Ovary (tissue), 3 donors: Measurements from ENCODE around the gene TRMT6.

Experiments
- EP300 ChIP-seq: sonication (generic); formaldehyde crosslinking; IDR thresholded peaks from one replicate; pipeline ENCODE4 v1.6.1; 2017; ENCODE audit warnings: antibody characterized with exemption
- POLR2A ChIP-seq: fragments of 450-650 bp; IDR thresholded peaks from one replicate; pipeline ENCODE4 v1.6.1; 2017; ENCODE audit warnings: antibody characterized with exemption, mild to moderate bottlenecking, moderate library complexity
- TF ChIP-seq, protein P1 (sequence below), 3 donors: fragments of 450-650 bp in 2 of 3; fragments of 200-600 bp in 1 of 3; IDR thresholded peaks; one replicate each; pipeline versions ENCODE4 v1.5.1 to v1.8.0; 2016 to 2022; ENCODE audit warnings: antibody characterized with exemption in 3 of 3, mild to moderate bottlenecking in 1 of 3
- donor health status: DM: no; HTN: no; CAD: no.

DNA sequence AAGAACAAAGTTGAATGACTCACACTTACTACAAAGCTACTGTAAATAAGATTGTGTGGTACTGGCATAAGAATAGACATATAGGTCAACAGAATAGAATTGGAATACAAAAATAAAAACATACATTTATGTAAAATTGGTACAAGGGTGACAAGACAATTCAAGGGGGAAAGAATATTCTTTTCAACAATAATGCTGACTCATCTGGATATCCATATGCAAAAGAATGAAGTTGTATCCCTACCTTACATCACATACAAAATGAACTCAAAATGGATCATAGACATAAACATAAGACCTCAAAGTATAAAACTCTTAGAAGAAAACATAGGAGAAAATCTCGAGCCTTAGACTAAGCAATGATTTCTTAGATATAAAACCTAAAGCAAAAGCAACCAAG lies 50.9 kb downstream of the TRMT6 start:
- TF ChIP-seq, protein P1, sequence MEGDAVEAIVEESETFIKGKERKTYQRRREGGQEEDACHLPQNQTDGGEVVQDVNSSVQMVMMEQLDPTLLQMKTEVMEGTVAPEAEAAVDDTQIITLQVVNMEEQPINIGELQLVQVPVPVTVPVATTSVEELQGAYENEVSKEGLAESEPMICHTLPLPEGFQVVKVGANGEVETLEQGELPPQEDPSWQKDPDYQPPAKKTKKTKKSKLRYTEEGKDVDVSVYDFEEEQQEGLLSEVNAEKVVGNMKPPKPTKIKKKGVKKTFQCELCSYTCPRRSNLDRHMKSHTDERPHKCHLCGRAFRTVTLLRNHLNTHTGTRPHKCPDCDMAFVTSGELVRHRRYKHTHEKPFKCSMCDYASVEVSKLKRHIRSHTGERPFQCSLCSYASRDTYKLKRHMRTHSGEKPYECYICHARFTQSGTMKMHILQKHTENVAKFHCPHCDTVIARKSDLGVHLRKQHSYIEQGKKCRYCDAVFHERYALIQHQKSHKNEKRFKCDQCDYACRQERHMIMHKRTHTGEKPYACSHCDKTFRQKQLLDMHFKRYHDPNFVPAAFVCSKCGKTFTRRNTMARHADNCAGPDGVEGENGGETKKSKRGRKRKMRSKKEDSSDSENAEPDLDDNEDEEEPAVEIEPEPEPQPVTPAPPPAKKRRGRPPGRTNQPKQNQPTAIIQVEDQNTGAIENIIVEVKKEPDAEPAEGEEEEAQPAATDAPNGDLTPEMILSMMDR (IDR thresholded peaks at IDR 0.05) = no peak
- TF ChIP-seq POLR2A (no peak), EP300 (no peak)
